C4-2B (cell line): ENCODE measurements around the gene HDAC3.

Experiments used
- H3K27ac ChIP-seq: fragments of 450-650 bp; 2 replicates; pipeline ENCODE4 v1.5.1; 2017
- ZFX ChIP-seq: fragments of 450-650 bp; IDR thresholded peaks from 2 replicates; pipeline ENCODE4 v1.6.1; 2017
- TF ChIP-seq, protein P1 (sequence below): fragments of 450-650 bp; conservative IDR thresholded peaks from 2 replicates; pipeline ENCODE4 v1.5.1; 2017; ENCODE audit warnings: mild to moderate bottlenecking

HDAC3 gene

DNA sequence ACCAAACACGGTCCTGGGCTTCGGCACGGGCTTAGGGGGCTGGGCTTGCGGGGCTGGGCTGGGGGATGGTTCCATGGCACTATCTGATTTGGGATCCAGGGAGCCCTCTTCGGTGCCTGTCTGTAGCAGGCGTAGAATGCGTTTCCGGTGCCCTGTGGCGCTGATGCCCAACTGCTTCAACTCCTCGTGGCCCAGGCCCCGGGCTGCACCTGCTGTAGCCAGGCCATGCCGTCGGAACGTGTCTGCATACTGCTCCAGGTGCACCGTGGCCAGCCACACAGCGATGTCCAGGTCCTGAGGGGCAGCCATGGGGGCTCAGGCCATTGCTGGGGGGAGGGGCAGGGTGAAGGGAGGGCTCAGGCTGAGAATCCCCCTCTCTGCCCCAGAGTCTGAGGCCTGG lies 43.5 kb upstream of the HDAC3 start:
- H3K27ac ChIP-seq, result no peak overlapping the region; the same call in 1 of the 2 replicates
- TF ChIP-seq, protein P1, sequence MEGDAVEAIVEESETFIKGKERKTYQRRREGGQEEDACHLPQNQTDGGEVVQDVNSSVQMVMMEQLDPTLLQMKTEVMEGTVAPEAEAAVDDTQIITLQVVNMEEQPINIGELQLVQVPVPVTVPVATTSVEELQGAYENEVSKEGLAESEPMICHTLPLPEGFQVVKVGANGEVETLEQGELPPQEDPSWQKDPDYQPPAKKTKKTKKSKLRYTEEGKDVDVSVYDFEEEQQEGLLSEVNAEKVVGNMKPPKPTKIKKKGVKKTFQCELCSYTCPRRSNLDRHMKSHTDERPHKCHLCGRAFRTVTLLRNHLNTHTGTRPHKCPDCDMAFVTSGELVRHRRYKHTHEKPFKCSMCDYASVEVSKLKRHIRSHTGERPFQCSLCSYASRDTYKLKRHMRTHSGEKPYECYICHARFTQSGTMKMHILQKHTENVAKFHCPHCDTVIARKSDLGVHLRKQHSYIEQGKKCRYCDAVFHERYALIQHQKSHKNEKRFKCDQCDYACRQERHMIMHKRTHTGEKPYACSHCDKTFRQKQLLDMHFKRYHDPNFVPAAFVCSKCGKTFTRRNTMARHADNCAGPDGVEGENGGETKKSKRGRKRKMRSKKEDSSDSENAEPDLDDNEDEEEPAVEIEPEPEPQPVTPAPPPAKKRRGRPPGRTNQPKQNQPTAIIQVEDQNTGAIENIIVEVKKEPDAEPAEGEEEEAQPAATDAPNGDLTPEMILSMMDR, result no peak
- TF ChIP-seq ZFX, result no peak

DNA sequence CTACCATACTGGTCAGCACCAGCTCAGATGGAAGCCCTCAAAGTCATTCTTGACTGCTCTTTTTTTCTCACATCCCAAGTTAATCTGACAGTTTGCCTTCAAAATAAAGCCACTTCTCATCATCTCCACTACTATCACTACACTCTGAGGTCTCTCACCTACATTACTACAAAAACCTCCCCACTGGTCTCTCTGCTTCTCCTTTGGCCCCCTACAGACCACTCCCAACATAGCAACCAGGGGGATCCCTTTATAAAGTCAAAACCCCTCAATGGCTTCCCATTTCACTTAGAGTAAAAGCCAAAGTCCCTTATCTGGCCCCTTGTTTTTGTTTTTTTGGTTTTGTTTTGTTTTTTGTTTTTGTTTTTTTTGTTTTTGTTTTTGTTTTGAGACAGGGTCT lies 40.8 kb upstream of the HDAC3 start:
- H3K27ac ChIP-seq, result no peak overlapping the region
- TF ChIP-seq, protein P1, result no peak; the same call in 1 of the 2 replicates
- TF ChIP-seq ZFX, result no peak

DNA sequence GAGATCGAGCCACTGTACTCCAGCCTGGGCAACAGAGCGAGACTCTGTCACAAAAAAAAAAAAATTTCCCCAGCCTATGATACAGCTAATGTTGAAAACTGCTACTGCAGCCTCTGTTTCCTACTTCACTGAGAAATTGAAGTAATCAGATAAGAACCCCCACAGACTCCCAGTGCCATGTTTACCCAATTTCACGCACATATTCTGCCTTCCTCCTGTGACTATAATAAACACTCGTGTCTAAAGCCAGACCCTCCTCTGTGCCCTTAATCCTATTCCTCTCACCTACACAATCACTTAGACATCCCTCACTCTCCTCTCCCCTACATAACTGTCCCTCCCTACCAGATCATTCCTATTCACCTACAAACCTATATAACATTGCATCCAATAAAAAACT lies 39.0 kb upstream of the HDAC3 start:
- TF ChIP-seq, protein P1, result no peak
- no peak for TF ChIP-seq ZFX
- no peak overlapping the region for H3K27ac ChIP-seq

DNA sequence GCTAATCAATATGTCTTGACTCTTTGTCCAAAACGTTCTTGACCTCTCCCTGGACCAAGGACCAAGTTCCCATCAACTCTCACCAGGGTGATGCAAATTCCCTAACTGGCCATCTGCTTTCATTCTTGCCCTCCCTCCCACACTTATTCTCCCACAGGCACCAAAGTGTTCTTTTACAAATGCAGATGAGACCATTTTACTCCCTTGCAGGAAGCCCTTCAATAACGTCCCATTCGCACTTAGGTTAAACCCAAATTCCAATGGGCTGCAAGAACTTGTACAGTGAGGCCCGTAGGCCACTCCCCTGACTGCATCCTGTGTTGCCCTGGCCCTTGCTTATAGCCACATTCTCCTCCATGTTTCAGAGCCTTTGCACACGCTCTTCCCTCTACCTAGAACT lies 38.1 kb upstream of the HDAC3 start:
- TF ChIP-seq, protein P1, result no peak
- TF ChIP-seq ZFX, result no peak
- H3K27ac ChIP-seq, result no peak overlapping the region

DNA sequence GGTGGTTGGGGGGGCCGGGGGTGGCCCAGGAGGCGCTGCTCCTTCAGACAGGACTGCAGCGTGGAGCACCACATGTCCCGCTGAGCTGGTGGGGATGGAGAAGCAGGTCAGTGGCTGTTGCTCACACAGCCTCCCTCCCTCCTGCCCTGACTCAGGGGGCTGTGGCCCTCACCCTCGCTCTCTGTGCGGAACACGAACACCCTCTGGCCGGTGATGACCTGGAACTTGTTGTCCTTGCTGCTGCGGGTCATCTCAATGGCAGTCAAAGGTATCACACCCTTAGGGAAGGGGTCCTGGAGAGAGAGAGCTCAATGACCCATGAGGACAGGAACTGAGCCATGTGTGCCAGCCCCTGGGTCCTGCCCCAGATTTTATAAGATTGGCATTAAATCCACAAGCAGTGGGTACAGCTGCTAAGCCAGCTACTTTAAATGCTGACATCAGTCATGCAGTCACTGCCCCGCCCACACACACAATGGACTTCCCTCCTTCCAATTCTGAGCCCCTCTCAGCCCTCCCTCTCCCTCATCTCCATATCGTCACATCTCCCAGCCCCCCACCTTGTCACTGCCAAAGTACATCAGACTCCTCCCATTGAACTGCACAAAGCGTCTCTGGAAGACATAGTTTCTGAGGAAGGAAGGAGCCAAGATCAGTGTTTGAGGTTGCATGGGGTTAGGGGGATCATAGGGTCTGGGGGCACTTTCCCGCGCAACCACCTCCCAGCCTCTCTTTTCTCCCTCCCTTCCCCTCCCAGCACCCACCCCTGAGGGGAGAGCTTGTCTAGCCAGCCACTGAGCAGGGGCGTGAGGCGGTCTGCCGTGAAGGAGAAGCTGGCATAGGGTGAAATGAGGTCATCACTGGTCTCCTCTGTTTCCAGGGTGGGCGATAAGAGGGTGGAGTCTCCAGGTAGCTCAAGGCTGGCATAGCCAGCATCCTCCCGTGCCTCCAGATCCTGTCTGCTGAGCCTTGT lies 36.5 kb upstream of the HDAC3 start:
- H3K27ac ChIP-seq, result no peak overlapping the region
- TF ChIP-seq ZFX, result no peak
- TF ChIP-seq, protein P1, result no peak

DNA sequence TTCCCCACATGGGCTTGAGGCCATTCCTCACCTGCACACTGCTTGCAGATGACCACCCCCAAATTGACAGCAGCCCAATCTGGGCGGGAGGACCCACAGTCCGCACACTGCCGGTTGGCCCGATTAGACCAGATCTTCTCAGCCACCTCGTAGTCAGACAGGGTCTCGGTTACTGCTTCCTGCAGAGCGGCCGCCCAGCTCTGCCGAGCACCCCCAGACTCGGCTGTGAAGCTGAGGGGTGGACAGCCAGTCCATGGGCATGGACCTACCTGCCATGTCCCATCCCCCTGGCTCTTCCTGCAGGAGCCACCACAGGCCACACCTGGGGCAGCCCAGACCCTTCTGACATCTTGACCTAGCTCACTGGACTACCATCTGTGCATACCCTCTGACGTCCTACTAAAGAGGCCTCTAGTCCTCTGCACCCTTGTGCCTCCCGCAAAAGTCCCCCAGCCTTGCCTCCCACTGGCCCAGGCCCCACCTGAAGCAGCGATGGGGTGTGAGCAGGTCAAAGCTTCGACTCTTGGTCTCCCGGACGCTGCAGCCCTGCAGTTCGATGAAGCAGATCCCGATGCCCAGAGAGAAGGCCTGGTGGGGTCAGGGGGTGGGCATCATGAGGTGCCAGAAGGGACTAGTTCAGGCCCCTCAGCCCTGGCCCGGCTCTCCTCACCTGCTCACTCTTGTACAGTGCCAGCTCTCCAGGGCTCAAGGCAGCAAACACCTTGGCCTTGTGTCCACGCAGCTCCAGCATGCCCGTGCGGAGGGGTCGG lies 35.6 kb upstream of the HDAC3 start:
- no peak overlapping the region for H3K27ac ChIP-seq
- TF ChIP-seq, protein P1, result no peak
- TF ChIP-seq ZFX, result no peak

DNA sequence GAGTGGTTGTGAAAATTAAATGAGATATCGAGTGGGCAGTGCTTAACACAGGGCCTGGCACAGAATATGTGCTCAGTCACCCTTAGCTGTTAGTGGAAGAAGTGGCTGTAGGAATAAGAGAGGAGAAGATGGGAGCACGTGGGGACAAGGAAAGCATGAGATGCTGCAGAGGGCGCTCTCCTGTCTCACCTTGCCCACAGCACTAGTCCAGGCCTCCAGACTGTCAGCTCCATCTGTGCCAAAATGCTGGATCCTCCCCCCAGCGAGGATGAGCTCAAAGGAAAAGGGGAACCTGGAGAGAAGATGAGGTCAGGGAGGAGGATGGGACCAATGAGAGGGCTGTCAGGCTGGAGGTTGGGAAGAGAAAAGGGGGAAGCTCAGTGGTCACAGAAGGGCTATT lies 32.9 kb upstream of the HDAC3 start:
- TF ChIP-seq ZFX, result no peak
- TF ChIP-seq, protein P1, result no peak
- H3K27ac ChIP-seq, result no peak overlapping the region
